ENCODE measurements around the gene ITPR1. TPM values are rescaled to one million over a fixed set of nuclear protein-coding genes. Genes with fewer than 3 reads are reported as not detected.

ITPR1 gene
- total RNA-seq, 4 donors from 2014 or later = 15.3 to 50.2 (median 28.7) TPM

DNA sequence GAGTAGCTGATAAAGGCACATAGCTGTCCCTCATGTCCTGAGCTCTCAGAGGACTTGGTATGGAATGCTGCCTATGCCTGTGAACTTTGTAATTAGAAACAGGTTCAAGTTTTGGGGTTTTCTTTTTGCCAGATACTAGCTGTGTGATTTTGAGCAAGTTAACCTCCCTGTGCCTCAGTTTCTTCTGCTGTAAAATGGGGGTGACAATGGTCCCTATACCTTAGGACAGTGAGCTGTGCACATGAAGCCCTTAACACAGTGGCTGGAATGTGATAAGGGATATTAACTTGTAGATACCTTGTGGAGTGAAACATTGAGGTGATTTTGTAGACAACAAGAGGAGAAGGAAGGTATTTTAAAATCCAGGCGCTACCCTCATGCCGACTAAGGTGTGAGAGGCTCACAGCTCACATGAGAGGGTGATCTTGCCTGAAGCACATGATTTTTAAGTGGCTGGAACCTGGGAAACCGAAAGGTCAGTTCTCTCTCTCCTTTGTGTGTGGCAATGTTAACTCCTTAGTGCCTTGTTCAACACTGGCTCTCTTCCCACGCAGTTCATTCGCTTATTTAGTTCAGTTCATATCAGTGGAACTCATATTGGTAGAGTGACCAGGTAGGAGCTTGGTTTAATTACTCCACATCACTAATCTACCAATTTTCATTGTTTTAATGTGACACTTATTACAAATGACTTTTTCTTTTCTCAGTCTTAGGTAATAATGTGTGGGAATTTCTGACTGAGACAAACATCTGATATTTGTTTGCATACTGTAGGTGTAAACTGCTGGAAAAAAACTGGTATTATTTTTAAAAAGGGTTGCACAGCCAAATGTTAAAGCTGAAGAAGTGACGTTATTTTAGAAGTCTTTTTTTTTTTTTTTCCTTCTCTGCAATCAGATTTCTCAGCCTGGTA, 236.2 kb downstream of the ITPR1 start:
- Histone ChIP-seq H3K36me3 (no peaks in the 10 kb centered on the region), H3K27ac (no peak overlapping the region), H3K4me1 (peaks cover 0 to 8% (median 0%) of the 10 kb centered on the region in 4 donors), H3K4me3 (no peak overlapping the region), H3K27me3 (no peaks in the 10 kb centered on the region), H3K9me3 (no peaks in the 10 kb centered on the region)
- WGBS, 2 donors (ENCODE audit: low coverage in 1 of 2) = 70 to 85% methylated on average over 2 to 6 of the region's 6 CpGs
- TF ChIP-seq POLR2AphosphoS5 (IDR thresholded peaks at IDR 0.05) (no peak), EP300 (IDR thresholded peaks at IDR 0.05; ENCODE audit: low read depth) (no peak), POLR2A (IDR thresholded peaks at IDR 0.05) (no peak)
- TF ChIP-seq, protein P1, sequence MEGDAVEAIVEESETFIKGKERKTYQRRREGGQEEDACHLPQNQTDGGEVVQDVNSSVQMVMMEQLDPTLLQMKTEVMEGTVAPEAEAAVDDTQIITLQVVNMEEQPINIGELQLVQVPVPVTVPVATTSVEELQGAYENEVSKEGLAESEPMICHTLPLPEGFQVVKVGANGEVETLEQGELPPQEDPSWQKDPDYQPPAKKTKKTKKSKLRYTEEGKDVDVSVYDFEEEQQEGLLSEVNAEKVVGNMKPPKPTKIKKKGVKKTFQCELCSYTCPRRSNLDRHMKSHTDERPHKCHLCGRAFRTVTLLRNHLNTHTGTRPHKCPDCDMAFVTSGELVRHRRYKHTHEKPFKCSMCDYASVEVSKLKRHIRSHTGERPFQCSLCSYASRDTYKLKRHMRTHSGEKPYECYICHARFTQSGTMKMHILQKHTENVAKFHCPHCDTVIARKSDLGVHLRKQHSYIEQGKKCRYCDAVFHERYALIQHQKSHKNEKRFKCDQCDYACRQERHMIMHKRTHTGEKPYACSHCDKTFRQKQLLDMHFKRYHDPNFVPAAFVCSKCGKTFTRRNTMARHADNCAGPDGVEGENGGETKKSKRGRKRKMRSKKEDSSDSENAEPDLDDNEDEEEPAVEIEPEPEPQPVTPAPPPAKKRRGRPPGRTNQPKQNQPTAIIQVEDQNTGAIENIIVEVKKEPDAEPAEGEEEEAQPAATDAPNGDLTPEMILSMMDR (IDR thresholded peaks at IDR 0.05) = no peak
- intact Hi-C loops (cut with DNase I; ENCODE audit: low total_unique reads) (loop anchor here (10.0 kb wide), 2 partner anchors 45 to 255 kb away; no protein-coding TSS in a partner anchor), in situ Hi-C loops (cut with MboI; ENCODE audit: low pct_ligation_motif_present in 1 of 4, low pct_unique_long_range_greater_than_20kb in 1 of 4, low sequenced_read_pairs in 3 of 4) (loop anchor here in 2 of 4 donors (10.0 kb wide), 2 partner anchors 145 to 245 kb away; partner anchors contain the start of gene BHLHE40 (in 1 of the 2))
- no peak for DNase-seq

DNA sequence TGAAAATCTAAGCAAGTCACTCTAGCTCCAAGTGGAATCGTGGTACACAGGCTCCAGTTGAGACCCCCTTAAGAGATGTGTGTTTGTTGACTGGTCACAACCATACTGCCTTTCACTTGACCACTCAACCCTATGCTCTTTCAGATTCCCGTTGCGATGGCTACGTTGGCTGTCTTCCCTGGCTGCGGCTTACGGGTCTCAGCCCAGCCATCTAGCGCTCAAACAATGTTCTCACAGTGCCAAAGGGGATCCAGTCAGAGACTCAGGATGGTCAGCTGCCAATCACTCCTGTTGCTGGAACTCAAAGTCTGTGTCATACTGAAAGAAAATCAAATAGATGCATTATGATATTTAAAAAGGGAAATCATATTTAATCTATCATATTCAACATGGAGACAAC, 237.6 kb downstream of the ITPR1 start:
- intact Hi-C loops (cut with DNase I; ENCODE audit: low total_unique reads) (no loop called here), in situ Hi-C loops (cut with MboI; ENCODE audit: low pct_ligation_motif_present in 1 of 4, low pct_unique_long_range_greater_than_20kb in 1 of 4, low sequenced_read_pairs in 3 of 4) (no loop called here)
- WGBS, 2 donors (ENCODE audit: low coverage in 1 of 2) = 84 to 88% methylated on average over 1 to 7 of the region's 7 CpGs

DNA sequence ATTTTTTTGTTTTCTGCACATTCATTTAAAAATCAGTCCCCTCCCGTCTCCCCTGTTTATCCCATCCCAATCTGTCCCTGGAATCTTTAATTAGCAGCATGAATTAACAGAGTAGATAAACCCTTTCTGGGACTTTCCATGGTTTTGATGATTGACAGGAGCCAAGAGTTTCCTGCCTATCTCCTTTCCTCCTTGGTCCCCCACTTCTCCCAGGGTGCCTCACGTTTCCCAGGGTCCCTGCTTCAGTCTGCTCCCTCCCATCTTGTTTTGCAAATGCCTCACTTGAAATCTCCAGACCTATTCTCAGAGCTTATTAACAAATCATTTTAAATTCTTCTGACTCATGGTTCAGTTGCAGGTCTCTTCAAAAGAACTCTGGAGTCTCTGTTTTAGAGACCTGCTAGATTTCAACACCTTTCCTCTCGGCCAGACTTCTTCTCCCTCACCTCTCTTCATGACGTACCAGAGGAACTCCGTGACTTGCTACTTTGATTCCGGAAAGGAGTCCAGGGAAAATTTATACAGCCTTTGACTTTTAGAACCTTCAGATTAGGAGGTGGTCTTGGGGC, 238.5 kb downstream of the ITPR1 start:
- in situ Hi-C loops (cut with MboI; ENCODE audit: low pct_ligation_motif_present in 1 of 4, low pct_unique_long_range_greater_than_20kb in 1 of 4, low sequenced_read_pairs in 3 of 4) = no loop called here
- peaks cover 0 to 8% (median under 1%) of the 10 kb centered on the region in 4 donors for H3K4me1 ChIP-seq
- WGBS, 2 donors (ENCODE audit: low coverage in 1 of 2) = 91 to 92% methylated on average over 6 of the region's 6 CpGs
- H3K36me3 ChIP-seq = no peaks in the 10 kb centered on the region
- no peaks in the 10 kb centered on the region for H3K27me3 ChIP-seq
- intact Hi-C loops (cut with DNase I; ENCODE audit: low total_unique reads) = no loop called here
- TF ChIP-seq EP300 (IDR thresholded peaks at IDR 0.05; ENCODE audit: low read depth) = no peak
- TF ChIP-seq POLR2AphosphoS5 (IDR thresholded peaks at IDR 0.05) = no peak
- TF ChIP-seq, protein P1 (IDR thresholded peaks at IDR 0.05) = no peak
- TF ChIP-seq POLR2A (IDR thresholded peaks at IDR 0.05) = no peak
- no peak overlapping the region for H3K27ac ChIP-seq
- H3K9me3 ChIP-seq = no peaks in the 10 kb centered on the region
- no peak overlapping the region for H3K4me3 ChIP-seq
- DNase-seq = no peak

More for the DNA sequence above, 237.6 kb downstream of the ITPR1 start:
- Histone ChIP-seq H3K27me3 (no peaks in the 10 kb centered on the region), H3K9me3 (no peaks in the 10 kb centered on the region), H3K4me3 (no peak overlapping the region), H3K27ac (no peak overlapping the region), H3K4me1 (peaks cover 0 to 8% (median 0%) of the 10 kb centered on the region in 4 donors), H3K36me3 (no peaks in the 10 kb centered on the region)
- TF ChIP-seq, protein P1 (IDR thresholded peaks at IDR 0.05) = no peak
- no peak for TF ChIP-seq EP300 (IDR thresholded peaks at IDR 0.05; ENCODE audit: low read depth)
- TF ChIP-seq POLR2A (IDR thresholded peaks at IDR 0.05) = no peak
- TF ChIP-seq POLR2AphosphoS5 (IDR thresholded peaks at IDR 0.05) = no peak
- no peak for DNase-seq

DNA sequence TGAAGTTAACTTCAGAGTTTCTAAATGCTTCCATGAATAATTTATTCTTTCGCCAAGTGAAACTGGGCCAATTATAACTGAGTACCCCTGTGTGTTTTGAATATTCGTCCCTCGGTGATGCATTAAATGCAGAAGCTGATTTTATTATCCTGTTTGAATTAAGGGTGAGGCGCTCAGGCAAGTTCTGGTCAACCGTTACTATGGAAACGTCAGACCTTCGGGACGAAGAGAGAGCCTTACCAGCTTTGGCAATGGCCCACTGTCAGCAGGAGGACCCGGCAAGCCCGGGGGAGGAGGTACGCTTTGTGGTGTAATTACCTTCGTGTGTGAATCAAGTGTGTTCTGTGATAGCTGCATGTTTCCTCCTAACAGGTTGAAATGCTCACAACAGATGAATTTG, 239.8 kb downstream of the ITPR1 start:
- WGBS, 2 donors (ENCODE audit: low coverage in 1 of 2) = 61 to 75% methylated on average over 9 to 12 of the region's 12 CpGs
- no peak overlapping the region for H3K4me3 ChIP-seq
- no peaks in the 10 kb centered on the region for H3K36me3 ChIP-seq
- no peaks in the 10 kb centered on the region for H3K9me3 ChIP-seq
- TF ChIP-seq POLR2AphosphoS5 (IDR thresholded peaks at IDR 0.05) = no peak
- TF ChIP-seq EP300 (IDR thresholded peaks at IDR 0.05; ENCODE audit: low read depth) = no peak
- TF ChIP-seq POLR2A (IDR thresholded peaks at IDR 0.05) = no peak
- TF ChIP-seq, protein P1 (IDR thresholded peaks at IDR 0.05) = no peak
- no peak overlapping the region for H3K27ac ChIP-seq
- peaks cover 0 to 8% (median 1%) of the 10 kb centered on the region in 4 donors for H3K4me1 ChIP-seq
- H3K27me3 ChIP-seq = no peaks in the 10 kb centered on the region
- intact Hi-C loops (cut with DNase I; ENCODE audit: low total_unique reads) = no loop called here
- in situ Hi-C loops (cut with MboI; ENCODE audit: low pct_ligation_motif_present in 1 of 4, low pct_unique_long_range_greater_than_20kb in 1 of 4, low sequenced_read_pairs in 3 of 4) = no loop called here
- no peak for DNase-seq
